Ishikawa (cell line): ENCODE data around the gene C1orf105.

Experiments used
- EGR1 ChIP-seq: IDR thresholded peaks from 2 replicates; pipeline ENCODE4 v1.6.1; 2012
- EP300 ChIP-seq: IDR thresholded peaks from 2 replicates; pipeline ENCODE4 v1.6.1; 2012; ENCODE audit warnings: borderline replicate concordance
- FOXM1 ChIP-seq: IDR thresholded peaks from 2 replicates; pipeline ENCODE4 v1.6.1; 2012; ENCODE audit warnings: low read depth, borderline replicate concordance
- MAX ChIP-seq: IDR thresholded peaks from 2 replicates; pipeline ENCODE4 v1.6.1; 2012
- RAD21 ChIP-seq: IDR thresholded peaks from 2 replicates; pipeline ENCODE4 v1.6.1; 2012; ENCODE audit warnings: low read depth
- TCF12 ChIP-seq: IDR thresholded peaks from 2 replicates; pipeline ENCODE4 v1.6.1; 2012; ENCODE audit warnings: low read depth
- TEAD4 ChIP-seq: IDR thresholded peaks from 2 replicates; pipeline ENCODE4 v1.6.1; 2012
- YY1 ChIP-seq: IDR thresholded peaks from 2 replicates; pipeline ENCODE4 v1.6.1; 2012; ENCODE audit warnings: low read depth
- TF ChIP-seq, protein P1 (sequence below): IDR thresholded peaks from 2 replicates; pipeline ENCODE4 v1.6.1; 2012

DNA sequence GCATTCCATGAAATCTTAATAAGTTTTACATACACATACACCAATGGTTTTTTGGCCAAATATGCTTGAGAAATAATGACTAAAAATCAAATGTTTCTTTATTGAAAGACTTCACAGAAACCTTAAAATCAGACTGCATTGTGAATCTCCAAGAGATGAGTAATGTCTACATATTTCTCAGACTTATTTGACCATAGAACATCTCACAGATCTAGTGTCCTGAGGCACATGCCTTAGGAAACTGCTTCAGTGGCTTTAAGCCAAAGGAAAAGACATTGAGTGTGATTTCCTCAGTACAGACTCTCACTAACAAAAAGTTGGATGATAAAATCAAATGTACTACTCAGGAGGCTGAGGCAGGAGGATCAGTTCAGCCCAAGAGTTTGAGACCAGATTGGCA is 6.2 kb upstream of the C1orf105 start:
- TF ChIP-seq EP300 (no peak), MAX (no peak), FOXM1 (no peak), RAD21 (no peak), EGR1 (no peak), TEAD4 (no peak), YY1 (no peak), TCF12 (no peak)
- TF ChIP-seq, protein P1, sequence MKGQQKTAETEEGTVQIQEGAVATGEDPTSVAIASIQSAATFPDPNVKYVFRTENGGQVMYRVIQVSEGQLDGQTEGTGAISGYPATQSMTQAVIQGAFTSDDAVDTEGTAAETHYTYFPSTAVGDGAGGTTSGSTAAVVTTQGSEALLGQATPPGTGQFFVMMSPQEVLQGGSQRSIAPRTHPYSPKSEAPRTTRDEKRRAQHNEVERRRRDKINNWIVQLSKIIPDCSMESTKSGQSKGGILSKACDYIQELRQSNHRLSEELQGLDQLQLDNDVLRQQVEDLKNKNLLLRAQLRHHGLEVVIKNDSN, result no peak
